Stimulated activated CD4-positive, alpha-beta T cell treated with anti-CD3 and anti-CD28 coated beads, Interleukin-2, amount 100 ng/mL, for 4 hours (primary cell): ENCODE measurements around the gene MCTP1.
"Not testable (repeated sequence)": the region's sequence is repeated elsewhere in the genome, so short reads cannot be mapped to it uniquely, and the experiment has no call there.

Source experiments
- DNase-seq: peaks from one replicate; pipeline ENCODE4 v3.0.0-alpha.2; 2020; ENCODE audit warnings: low read depth

The MCTP1 gene

DNA sequence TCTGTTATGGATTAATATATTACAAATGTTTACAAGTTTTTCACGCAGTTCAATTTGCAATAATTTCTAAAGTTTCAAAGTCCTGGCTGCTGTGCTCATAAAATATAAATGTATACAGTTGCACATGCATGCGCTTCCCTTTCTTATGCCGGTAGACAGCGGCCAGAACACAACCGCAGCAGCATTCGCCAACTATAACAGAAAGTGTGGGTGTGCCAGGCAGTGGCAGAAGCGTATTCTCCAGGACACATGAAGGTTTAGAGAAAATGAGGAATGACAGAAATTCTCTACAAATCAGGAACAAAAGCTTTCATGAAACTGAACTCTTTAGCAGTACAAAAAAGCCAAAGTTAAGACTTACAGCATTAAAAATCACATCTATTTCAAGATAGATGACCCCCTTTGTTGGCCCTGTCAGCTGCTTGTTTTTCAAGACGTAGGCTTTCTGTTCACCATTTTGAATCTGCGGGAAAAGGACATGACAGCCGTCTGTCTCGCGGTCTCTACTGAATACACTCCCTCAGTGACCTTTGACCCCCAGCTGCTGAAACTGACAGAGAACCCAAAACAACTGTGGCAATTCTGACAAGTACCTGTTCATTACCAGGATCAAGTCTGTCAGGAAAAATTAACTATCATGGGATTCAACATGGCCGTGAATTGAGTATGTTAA lies 414.2 kb downstream of the MCTP1 start:
- no peak for DNase-seq

DNA sequence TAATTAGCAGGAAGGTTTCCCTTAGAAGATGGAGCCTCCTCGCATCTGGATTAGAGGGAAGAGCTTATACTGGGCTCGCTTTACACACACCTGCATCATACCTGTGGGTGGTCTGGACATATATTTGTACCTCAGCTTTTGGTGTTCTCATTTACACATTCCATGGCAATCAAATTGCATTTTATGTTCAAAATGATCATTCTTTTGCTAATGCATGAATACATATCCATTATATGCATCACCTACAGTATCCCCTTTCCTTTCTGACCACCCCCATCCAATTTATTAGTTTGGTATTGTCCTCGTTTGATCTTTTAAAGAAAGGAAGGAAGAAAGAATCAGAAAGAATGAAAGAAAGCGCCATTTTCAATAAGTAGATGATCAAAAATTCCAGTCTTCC lies 415.0 kb downstream of the MCTP1 start:
- DNase-seq: no peak

DNA sequence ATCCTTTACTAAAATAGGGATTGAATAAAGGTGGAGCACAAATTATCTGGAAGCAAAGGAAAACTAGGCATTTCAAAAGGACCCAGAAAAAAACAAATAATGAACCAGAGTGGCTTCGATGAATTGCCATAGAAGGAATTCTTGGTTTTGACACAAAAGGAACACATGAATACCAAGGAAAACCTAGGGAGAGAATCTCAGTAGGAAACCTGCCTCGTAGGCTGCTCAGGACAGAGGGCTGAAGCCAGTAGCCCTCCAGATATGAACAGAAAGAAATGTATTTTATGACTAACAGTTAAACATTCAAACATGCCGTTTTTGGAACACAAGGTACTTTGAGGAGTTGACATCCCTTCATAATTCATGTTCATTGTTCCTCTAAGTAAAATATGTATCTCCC lies 420.9 kb downstream of the MCTP1 start:
- DNase-seq: no peak

DNA sequence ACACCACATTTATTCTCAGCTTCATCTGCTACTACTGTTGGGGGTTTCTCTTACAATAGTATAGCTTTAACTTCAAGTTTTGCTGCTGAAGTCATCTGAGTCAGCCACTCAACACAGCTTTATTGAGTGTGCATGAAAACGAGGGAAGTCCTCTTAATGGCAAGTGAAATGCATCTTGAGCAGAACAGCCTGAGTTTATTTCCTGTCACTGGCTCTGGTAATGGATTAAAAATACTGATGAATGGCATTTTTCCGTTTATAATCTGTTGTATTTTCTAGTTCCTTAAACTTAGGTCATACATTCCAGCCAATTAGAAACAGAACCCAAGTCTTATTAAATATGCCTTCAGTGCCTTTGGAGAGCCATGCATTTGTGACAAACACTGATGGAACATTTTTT lies 427.8 kb downstream of the MCTP1 start:
- DNase-seq: no peak

DNA sequence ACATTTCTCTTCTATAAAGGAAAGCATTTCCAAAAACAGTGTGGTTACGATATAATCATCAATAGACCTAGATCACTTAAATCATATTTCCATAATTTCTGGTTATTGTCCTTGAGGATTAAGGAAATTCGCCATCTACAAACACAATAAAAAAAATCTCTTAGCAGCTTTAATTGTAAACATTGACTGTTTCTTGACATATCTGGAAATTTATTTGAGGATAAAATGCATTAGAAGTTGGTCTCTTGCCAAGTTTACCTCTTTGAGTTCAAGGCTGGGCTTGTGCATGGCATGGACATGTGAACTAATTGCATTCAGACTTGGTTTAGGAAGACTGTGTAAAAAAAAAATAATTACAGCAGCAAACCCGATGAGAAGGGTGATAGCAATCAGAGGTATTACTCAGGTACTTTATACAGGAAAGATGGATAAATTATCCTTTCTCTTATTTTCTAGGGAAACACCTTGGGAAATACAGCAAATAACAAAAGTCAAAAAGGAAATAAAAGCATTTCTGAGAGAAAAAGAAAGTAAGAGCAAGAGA lies 428.6 kb downstream of the MCTP1 start:
- no peak for DNase-seq

DNA sequence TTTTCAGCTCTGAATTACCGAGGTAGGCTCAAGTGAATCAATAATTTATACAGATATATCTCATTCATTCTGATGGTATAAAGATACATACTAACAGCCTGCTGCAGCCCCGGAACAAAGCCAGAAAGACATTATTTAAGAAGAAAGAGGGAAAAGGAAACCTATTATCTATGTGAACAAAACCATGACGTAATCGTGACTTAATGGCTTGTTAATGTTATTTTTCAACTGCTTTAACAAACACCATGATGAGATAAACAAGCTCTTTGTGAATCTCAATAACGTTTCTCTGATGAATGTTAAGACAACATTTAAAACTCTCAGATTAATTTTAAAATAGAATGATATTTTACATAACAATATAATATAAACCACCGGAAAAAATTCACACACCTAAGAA lies 429.4 kb downstream of the MCTP1 start:
- no peak for DNase-seq

DNA sequence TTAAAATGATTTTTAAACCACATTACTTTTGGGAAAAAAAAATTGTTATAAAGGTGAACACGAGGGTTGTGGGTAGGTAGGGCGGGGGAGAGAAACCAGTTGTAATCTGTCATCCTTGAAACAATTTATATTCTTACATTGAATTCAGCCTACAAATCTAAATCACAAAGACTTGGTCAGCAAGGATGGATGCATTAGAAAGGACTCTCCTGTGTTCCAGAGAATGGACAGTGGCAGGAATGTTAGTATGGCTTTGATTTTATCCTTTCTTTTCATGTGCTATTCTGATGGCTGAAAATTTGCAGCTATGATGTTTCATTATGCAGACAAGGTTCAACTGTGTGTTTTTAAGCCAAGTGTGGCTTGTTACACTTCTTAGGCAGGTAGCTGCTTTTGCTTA lies 431.8 kb downstream of the MCTP1 start:
- DNase-seq: no peak

DNA sequence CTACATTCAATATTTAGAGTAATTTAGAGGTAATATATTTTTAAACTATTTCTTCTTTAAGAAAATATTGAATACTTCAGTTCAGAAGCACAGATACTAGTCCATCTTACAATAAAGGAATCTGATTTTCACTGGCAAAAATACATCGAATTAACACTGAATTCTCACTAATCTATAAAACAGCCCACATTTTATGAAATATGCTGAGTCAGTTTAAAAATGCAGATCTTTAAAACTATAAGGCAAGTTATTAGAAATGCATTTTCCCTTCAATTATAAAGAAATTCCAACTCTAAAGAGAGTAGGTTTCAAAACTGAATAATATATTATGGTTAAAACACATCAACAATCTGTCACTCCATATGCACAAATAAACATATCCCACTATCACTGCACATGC lies 433.9 kb downstream of the MCTP1 start:
- no peak for DNase-seq

DNA sequence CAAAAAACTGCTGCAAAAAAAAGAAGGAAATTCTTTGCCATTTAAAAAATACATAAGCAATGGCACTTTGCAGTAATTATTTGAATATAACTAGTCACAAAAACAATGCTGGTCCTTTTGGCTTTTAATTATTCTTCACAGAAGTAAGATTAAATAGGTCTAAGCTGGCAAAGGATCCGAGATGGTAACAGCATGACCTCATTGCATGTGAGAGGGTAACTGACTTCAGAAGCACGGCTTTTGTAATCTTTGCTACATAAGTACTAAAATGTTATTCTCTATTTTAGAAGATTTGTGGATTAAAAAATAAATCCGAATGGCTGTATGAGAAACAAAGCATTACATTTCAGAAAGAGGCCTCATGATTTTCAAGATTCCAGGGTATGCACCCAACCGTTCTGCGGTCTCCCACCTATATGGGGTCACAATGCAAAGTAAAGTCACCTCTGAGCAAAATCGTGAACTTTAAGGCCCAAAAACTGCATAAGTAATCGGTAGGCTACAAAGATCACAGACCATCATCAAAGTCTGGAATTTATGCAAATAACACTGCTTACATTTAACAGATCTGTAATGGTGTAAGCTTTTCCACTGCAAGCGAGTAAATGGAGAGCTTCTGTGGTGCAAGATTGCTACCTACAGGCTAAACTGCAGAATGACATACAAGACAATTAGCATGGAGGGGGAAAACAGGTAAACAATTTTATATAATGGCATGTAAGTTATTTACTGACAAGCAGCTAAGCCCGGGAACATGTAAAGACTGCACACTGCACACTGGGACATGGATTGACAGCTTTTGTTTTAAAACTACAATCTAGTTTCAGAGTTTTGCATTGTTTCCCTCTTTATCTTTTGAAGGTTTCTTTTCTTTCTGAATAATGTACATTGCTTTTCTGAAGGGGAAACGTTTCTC lies 434.8 kb downstream of the MCTP1 start:
- DNase-seq: no peak

DNA sequence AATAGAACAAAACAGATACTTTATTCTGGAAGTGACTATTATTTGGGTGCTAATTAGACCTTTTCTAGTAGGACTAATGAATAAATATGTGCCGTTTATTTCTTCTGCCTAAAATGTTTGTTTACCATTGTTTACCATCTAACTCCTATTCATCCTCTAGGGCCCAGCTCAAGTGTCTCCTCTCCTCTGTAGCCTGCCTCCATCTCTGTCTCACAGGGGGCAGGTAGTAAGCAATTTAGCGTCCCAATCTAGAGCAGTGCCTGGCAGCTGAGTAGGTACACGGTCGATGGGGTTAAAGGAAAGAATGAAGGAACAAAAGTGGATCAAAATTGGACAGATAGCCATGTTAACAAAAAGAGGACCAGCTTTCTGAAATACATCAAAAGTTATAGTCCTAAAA lies 435.6 kb downstream of the MCTP1 start:
- no peak for DNase-seq

DNA sequence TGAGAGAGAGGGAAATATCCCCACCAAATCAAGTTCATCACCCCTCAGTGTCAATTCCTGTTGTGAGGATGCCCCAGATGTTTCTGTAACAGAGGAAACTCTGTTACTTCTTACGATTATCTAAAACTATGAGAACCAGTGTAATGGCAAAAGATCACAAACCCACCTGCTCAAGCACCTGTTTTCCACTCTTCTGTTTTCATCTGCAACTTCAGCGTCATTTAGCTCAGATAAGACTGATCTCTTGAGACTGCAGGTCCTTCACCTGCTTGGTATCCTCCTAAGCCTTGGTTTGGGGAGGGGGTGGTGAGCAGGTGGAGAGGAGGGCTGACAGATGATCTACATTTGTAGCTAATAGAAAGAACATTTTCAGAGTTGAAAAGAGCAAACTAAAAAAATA lies 437.2 kb downstream of the MCTP1 start:
- no peak for DNase-seq

DNA sequence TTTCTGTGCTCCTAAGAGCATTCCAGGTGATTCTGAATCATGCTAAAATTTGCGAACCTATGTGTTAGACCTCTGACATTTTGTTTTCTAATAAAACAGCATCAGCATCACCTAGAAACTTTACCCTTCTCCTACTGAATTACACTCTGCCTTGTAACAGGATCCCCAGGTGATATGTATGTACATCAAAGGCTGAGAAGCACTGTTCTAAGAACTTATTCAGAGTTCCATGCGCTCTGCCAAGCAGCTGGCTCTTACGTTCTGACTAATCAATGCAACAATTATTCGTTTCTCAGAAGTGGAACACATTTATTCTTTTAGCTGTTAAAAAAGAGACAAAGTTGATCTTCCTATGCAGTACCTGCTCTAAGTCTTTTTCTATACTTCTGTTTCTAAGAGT lies 437.9 kb downstream of the MCTP1 start:
- DNase-seq: no peak

DNA sequence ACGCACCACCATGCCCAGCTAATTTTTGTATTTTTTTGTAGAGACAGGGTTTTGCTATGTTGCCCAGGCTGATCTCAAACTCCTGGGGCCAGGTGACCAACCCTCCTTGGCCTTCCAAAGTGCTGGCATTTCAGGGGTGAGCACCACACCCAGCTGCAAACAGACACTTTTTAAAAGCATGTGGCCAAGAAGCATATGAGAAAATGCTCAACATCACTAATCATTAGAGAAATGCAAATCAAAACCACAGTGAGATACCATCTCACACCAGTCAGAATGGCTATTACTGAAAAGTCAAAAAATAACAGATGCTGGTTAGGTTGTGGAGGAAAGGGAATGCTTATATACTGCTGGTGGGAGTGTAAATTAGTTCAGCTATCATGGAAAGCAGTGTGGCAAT lies 439.2 kb downstream of the MCTP1 start:
- not testable (repeated sequence) for DNase-seq

DNA sequence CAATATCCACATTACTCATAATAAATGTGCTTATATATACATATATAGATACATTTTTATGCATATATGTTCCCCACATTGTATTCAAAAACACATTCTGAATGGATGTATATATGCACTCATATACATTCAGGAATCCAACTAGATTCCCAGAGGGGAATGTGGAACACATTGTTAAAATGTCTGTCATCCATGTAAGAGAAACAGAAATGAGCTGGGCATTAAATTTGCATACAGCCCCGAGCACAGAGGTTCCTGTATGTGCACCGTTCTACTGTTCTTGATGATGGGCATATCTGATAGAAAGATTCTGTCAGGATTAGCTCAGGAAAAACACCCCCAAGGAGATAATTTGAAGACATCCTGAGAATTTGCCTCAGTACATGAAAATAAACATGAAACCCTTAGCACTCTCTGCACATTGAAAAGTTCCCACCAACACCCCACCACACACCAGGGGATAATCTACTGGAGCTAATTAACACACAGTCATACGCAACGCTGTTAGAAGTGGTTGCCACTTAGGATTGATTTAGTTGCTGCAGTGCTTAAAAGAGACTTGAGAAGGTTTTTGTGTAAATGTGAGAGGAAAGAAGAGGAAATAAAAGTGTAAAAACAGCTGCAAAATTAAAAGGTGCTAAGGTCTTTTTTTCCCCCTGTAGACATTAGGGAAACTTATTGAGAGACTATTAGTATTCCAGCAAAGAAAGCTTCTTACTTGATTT lies 443.1 kb downstream of the MCTP1 start:
- no peak for DNase-seq

DNA sequence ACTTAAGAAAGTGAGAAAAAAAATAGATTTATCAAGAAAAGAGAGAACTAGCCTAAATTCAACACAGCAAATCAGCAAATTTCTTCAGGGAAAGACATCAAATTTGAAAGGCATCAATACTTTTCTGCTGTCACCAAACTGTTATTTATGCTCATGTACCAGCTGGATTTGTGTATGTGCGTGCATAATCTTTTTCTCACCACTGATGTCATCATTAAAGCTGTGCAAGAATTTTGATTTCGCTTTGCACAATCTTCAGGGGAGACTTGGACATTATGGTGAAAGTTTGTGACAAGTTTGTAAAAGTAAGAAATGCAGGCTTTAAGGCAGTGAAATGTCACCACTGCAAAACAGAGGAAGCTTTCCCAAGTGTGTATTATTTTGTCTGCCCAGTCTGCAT lies 451.0 kb downstream of the MCTP1 start:
- DNase-seq: no peak

DNA sequence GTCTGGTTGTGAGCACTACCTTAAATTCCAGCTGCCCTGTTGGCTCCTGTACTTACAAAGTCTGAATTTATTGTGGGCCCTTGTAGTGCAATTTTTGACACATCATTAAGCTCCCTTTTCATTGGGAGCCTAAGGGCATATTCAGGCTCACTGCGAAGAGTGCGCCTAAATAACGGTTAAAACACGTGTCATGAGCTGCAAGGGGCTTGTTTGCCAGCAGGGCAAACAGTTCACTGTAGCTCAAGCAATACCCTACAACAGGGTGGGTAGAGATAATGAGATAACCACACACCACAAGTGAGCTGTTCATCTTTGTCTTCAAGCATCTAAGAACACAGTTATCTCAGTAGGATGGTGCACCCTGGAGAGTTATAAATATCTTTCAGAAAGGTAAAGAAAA lies 452.2 kb downstream of the MCTP1 start:
- DNase-seq: no peak

DNA sequence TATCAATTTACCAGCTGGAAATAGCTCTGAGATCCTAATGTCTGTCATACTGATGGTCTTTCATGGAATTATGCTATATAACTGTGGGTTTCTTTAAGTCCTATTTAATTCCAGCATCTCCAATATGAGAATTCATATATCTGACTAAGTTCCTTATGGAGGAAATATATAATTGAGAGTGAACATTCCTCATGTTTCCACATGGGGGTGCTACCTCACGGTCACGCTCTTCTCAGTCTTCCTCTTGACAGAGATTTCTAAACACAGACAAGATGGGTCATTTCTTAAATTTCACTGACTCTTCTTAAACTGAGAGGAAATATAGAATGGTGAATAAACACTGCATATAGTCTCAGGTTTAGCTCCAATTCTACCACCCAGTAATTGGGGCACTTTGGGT lies 454.4 kb downstream of the MCTP1 start:
- no peak for DNase-seq

DNA sequence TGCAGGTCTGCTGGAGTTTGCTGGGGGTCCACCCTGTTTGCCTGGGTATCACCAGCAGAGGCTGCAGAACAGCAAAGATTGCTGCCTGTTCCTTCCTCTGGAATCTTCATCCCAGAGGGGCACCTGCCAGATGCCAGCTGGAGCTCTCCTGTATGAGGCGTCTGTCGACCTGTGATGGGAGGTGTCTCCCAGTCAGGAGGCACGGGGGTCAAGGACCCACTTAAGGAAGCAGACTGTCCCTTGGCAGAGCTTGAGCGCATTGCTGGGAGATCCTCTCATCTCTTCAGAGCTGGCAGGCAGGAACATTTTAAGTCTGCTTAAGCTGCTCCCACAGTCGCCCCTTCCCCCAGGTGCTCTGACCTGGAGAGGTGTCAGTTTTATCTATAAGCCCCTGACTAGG lies 456.7 kb downstream of the MCTP1 start:
- DNase-seq: not testable (repeated sequence)

DNA sequence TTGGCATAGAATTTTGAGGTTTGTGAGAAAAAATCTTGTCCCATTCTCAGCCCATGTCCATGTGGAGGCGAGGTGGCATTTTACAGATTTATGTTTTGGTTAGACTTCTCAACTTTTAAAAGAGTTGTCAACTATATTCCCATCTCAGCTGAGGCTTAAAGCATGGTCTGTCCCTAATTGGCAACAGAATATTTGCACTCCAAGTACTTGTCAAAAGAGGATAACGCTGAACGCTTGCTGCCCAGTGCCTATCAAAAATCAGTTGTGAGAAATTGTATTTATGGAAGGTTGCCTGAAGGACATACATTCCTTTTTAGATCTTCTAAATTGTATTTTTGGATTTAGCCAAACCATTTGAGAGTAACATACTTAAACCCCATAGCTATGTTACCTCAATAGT lies 464.4 kb downstream of the MCTP1 start:
- DNase-seq: no peak

DNA sequence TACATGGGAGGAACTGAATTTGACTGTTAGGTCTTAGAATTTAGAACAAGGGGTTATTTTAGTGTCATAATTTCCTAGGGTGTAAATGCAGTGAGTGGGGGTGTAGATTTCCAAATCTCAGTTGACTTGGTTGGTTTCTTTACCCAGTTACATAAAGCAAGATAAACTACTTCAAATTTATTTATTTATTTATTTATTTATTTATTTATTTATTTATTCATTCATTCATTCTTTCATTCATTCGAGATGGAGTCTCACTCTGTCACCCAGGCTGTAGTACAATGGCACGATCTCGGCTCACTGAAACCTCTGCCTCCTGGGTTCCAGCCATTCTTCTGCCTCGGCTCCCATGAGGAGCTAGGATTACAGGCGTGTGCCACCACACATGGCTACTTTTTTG lies 466.0 kb downstream of the MCTP1 start:
- DNase-seq: no peak

DNA sequence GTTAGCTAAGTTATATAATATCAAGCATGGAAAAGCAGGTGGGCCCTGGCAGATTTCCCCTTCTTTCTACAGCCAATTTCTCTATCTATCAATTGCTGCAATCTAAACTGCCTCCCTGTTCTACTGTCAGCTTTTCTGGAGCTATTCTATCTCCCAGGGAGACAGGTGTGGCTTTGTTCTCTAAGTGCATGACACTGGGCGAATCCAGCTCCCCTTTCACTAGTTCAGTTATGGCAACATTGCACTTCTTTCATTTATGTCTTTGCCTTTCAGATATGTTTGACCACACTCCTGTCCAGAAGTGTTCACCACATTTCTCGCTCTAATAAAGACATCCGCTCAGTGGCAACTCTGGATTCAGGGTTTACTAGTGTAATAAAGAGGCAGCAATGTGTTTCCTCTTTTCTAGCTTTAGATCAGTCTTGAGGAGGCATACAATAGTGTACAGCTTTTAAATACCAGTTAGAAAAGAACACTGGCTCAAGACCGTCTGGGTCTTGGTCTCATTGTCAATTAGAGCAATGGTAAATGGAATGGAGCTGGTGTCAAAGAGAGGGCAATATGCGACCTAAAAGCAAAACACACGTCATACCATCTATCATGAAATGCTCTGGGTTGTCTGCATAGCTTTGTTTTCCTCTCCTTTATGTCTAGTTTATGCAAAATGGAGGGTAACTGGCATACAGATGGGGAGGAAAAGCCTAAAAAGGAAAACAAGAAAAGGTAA lies 469.4 kb downstream of the MCTP1 start:
- no peak for DNase-seq

DNA sequence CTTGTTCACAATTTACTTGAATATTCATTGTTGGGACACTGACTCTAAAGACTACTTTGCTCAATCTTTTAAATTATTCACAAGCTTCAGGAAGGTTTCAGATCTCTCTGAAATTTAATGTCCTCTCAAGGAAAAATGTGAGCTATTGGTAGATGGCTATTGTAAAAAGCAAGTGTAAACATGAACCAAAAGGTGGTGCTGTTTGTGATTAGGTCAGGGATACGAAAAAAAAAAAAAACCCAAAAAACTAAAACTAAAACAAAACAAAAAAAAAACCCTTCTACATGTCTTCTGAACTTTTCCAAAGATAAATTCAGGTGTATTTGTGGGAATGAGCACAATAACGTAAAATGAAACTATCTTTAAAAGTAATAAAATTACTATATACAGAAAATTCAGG lies 472.7 kb downstream of the MCTP1 start:
- DNase-seq: no peak
